Peyer's patch (tissue), 4 donors: ENCODE data around the gene BBS9.

Experiments used
- POLR2A ChIP-seq, 2 donors: fragments of 450-650 bp; IDR thresholded peaks; one replicate each; pipeline ENCODE4 v1.5.1; 2017; ENCODE audit warnings: antibody characterized with exemption in 2 of 2, mild to moderate bottlenecking in 2 of 2, moderate library complexity in 2 of 2
- TF ChIP-seq, protein P1 (sequence below), 6 experiments: fragments of 450-650 bp in 4 of 6; fragments of 200-600 bp in 2 of 6; sonication (generic) in 1 of 6; IDR thresholded peaks; one replicate each; pipeline ENCODE4 v1.5.1; 2017 to 2019; ENCODE audit warnings: antibody characterized with exemption in 6 of 6, mild to moderate bottlenecking in 3 of 6, moderate library complexity in 1 of 6

DNA sequence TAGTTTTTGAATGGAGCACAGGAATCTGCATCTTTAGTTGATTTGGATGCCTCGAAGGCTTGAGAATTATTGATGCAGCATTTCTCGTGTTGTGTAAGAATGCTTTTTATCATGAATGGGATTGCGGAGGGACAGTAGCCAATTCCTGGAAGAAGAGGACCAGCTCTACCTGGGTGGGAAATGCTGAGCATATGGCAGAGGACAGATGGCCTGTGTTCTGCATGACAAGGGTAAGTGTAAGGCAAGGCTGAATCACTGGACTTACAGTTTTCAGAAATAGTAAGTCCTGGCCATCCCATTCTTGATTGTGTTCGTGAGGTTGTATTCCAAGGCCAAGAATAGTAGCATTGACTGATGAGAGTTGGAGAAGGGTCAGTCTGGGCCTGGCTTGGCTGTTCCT is 36.1 kb upstream of the BBS9 start:
- TF ChIP-seq, protein P1, sequence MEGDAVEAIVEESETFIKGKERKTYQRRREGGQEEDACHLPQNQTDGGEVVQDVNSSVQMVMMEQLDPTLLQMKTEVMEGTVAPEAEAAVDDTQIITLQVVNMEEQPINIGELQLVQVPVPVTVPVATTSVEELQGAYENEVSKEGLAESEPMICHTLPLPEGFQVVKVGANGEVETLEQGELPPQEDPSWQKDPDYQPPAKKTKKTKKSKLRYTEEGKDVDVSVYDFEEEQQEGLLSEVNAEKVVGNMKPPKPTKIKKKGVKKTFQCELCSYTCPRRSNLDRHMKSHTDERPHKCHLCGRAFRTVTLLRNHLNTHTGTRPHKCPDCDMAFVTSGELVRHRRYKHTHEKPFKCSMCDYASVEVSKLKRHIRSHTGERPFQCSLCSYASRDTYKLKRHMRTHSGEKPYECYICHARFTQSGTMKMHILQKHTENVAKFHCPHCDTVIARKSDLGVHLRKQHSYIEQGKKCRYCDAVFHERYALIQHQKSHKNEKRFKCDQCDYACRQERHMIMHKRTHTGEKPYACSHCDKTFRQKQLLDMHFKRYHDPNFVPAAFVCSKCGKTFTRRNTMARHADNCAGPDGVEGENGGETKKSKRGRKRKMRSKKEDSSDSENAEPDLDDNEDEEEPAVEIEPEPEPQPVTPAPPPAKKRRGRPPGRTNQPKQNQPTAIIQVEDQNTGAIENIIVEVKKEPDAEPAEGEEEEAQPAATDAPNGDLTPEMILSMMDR (IDR thresholded peaks at IDR 0.05), result no peak
- TF ChIP-seq POLR2A (IDR thresholded peaks at IDR 0.05), result no peak
